Tibial artery (tissue), 4 donors: ENCODE results near the gene TSPAN33.

ENCODE experiments used
- DNase-seq, 2 donors: peaks; one replicate each; pipeline ENCODE4 v3.0.0-alpha.2; 2019
- H3K27ac ChIP-seq, 2 donors: fragments of 200-600 bp; sonication (generic) in 1 of 2; 1 replicate in 1 of 2; 2 replicates in 1 of 2; pipeline ENCODE4 v1.5.1; 2018 to 2019; ENCODE audit warnings: mild to moderate bottlenecking in 1 of 2
- H3K27me3 ChIP-seq, 2 donors: fragments of 200-600 bp; sonication (generic) in 1 of 2; one replicate each; pipeline versions ENCODE4 v1.5.1 to v1.6.0; 2016 to 2019
- H3K36me3 ChIP-seq, 3 donors: fragments of 200-600 bp; sonication (generic) in 2 of 3; one replicate each; pipeline ENCODE4 v1.5.1; 2016 to 2019; ENCODE audit warnings: mild to moderate bottlenecking in 2 of 3
- H3K4me1 ChIP-seq, 4 donors: fragments of 200-600 bp; sonication (generic) in 2 of 4; 1 replicate in 3 of 4; 2 replicates in 1 of 4; pipeline ENCODE4 v1.5.1; 2016 to 2019
- H3K4me3 ChIP-seq, 2 donors: fragments of 200-600 bp; sonication (generic) in 1 of 2; 1 replicate in 1 of 2; 2 replicates in 1 of 2; pipeline ENCODE4 v1.5.1; 2018 to 2019; ENCODE audit warnings: mild to moderate bottlenecking in 2 of 2
- H3K9me3 ChIP-seq, 3 donors: fragments of 200-600 bp; sonication (generic) in 1 of 3; one replicate each; pipeline ENCODE4 v1.5.1; 2016 to 2019
- CTCF ChIP-seq, 2 experiments: fragments of 200-600 bp in 1 of 2; fragments of 450-650 bp in 1 of 2; IDR thresholded peaks; one replicate each; pipeline ENCODE4 v1.5.1; 2017 to 2019; ENCODE audit warnings: antibody characterized with exemption in 2 of 2, mild to moderate bottlenecking in 1 of 2, moderate library complexity in 1 of 2
- intact Hi-C: fragments of 100-400 bp; cut with DNase I; formaldehyde crosslinking; loops from one replicate; pipeline ENCODE4 v1.15.0; 2023; ENCODE audit warnings: low total_unique reads

Gene TSPAN33

DNA sequence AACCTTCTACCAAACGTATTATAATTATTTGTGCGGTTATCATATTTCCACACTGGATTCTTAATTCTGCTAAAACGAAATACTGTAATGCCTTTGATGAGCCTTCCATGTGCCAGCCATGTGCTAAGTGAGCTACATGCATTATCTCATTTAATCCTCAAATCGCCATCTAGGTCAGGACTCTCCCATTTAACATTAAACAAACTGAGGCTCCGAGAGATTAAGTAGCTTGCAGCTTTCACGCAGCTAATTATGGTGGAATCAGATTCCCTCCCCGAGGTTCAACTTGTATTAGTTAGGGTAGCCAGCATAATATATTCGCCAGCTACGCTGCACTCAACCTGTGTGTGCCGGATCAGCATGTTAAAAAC is 798 bp upstream of the TSPAN33 start:
- H3K27ac ChIP-seq: no peak overlapping the region
- H3K36me3 ChIP-seq: no peaks in the 10 kb centered on the region
- no peak for TF ChIP-seq CTCF (IDR thresholded peaks at IDR 0.05)
- H3K4me3 ChIP-seq: no peak overlapping the region
- no peak for DNase-seq
- no peaks in the 10 kb centered on the region for H3K9me3 ChIP-seq
- intact Hi-C loops: no loop called here
- peaks cover 0 to 60% of the 10 kb centered on the region in 2 donors for H3K27me3 ChIP-seq
- peaks cover 0 to 14% (median 9%) of the 10 kb centered on the region in 4 donors for H3K4me1 ChIP-seq

DNA sequence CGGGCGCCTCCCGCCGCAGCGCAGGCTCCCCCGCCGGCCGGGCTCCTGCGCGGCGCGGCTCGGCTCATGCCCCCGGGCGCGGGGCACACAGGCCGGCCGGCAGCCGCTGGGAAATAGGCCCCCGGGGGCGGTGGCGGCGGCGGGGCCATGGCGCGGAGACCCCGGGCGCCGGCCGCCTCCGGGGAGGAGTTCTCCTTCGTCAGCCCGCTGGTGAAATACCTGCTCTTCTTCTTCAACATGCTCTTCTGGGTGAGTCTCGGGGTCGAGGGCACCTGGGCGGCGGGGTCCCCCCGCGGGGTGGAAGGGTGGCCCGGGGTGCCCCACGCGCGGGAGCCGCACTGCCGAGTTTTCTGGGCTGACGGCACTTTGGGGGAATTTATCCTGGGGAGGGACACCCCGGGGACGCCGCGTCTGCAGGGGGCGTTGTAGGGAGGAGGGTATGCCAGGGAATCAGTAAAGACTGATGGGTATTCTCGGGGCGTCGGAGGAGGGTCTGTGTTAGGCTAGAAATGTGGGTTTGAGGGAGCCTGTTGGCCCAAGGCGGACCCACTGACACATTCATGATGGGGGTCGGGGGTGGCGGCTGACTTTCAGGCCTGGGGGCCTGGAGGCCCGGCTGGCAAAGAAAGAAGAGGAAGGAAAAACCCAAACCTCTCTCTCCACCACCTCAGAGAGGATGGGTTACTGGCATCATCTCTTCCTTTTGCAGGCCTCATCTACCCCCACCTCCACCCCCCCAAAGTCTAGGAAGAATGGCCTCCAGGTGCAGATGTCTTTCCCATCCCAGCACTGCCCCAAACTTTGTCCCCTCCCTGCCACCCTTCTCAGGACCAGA is 544 bp downstream of the TSPAN33 start:
- Histone ChIP-seq H3K27me3 (peaks cover 0 to 74% of the 10 kb centered on the region in 2 donors), H3K27ac (no peak overlapping the region), H3K36me3 (no peaks in the 10 kb centered on the region), H3K9me3 (no peaks in the 10 kb centered on the region), H3K4me1 (peaks cover 0 to 14% (median 9%) of the 10 kb centered on the region in 4 donors), H3K4me3 (peak overlapping the region; percentile 45 to 50)
- intact Hi-C loops: no loop called here
- no peak for TF ChIP-seq CTCF (IDR thresholded peaks at IDR 0.05)
- no peak for DNase-seq

GRCh38 chr7:129146237-129146979 is 1.9 kb downstream of the TSPAN33 start:
- H3K4me3 ChIP-seq: no peak overlapping the region
- intact Hi-C loops: no loop called here
- H3K9me3 ChIP-seq: no peaks in the 10 kb centered on the region
- H3K36me3 ChIP-seq: no peaks in the 10 kb centered on the region
- DNase-seq: no peak
- peaks cover 0 to 14% (median 9%) of the 10 kb centered on the region in 4 donors for H3K4me1 ChIP-seq
- TF ChIP-seq CTCF (IDR thresholded peaks at IDR 0.05): no peak
- H3K27ac ChIP-seq: no peak overlapping the region
- H3K27me3 ChIP-seq: peaks cover 0 to 79% of the 10 kb centered on the region in 2 donors

DNA sequence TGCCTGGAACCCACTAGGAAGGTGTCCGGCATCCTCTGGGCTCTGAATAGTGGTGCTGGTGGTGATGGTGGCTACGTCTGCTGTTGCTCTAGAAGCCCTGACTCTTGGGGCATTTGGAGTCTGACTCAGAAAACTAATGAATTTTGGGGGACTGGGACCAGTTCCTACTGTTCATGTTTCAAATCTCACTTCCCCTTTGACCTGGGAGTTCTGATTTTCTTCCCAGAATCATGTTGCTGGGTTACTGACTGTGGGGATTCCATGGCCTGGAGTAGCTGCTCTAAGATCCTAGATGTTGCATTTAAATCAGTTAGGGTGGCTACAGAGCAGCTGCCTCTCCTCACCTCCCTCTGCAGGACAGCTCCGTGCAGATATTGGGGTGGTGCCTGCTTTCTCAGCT is 3.2 kb downstream of the TSPAN33 start:
- H3K27me3 ChIP-seq: peaks cover 0 to 76% of the 10 kb centered on the region in 2 donors
- intact Hi-C loops: no loop called here
- no peak for DNase-seq
- no peaks in the 10 kb centered on the region for H3K9me3 ChIP-seq
- H3K27ac ChIP-seq: no peak overlapping the region
- TF ChIP-seq CTCF (IDR thresholded peaks at IDR 0.05): no peak
- peaks cover 0 to 14% (median 9%) of the 10 kb centered on the region in 4 donors for H3K4me1 ChIP-seq
- no peak overlapping the region for H3K4me3 ChIP-seq
- H3K36me3 ChIP-seq: no peaks in the 10 kb centered on the region

DNA sequence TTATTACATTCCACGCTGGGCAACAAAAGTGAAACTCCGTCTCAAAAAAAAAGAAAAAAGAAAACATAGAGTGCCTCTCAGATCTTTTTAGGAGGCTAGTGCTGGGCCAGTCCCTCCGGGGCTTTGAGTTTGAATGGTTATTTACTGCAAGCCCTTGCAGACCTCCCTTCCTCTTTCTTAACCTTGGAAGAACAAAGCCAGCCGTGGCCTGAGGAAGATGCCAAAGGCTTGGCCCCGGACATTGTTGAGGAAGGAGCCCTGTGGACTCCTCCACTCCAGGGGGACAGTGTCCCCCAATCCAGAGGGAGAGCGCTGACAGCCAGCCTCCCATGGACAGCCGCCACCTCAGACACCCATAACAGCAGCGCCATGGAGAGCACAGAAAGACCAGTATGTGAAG is 5.0 kb downstream of the TSPAN33 start:
- Histone ChIP-seq H3K36me3 (no peaks in the 10 kb centered on the region), H3K27me3 (peaks cover 0 to 62% of the 10 kb centered on the region in 2 donors), H3K27ac (no peak overlapping the region), H3K9me3 (no peaks in the 10 kb centered on the region), H3K4me3 (no peak overlapping the region), H3K4me1 (peaks cover 0 to 6% (median 3%) of the 10 kb centered on the region in 4 donors)
- intact Hi-C loops: no loop called here
- no peak for DNase-seq
- no peak for TF ChIP-seq CTCF (IDR thresholded peaks at IDR 0.05)
